Mucosa of rectum (tissue), 2 donors: ENCODE data around the gene PTCH1.

Experiments
- H3K27ac ChIP-seq, 2 donors: one replicate each; pipeline ENCODE4 v1.7.0; 2013; ENCODE audit warnings: inconsistent platforms in 2 of 2, low read depth in 2 of 2, low read length in 2 of 2
- H3K27me3 ChIP-seq, 2 donors: one replicate each; pipeline ENCODE4 v1.7.0; 2013; ENCODE audit warnings: low read length in 2 of 2; ENCODE audit not compliant: control insufficient read depth in 2 of 2, insufficient read depth in 2 of 2
- H3K36me3 ChIP-seq, 2 donors: one replicate each; pipeline ENCODE4 v1.7.0; 2013; ENCODE audit warnings: low read length in 2 of 2; ENCODE audit not compliant: control insufficient read depth in 2 of 2, insufficient read depth in 2 of 2
- H3K4me1 ChIP-seq, 2 donors: one replicate each; pipeline ENCODE4 v1.7.0; 2013; ENCODE audit warnings: low read length in 2 of 2, mild to moderate bottlenecking in 1 of 2; ENCODE audit not compliant: control insufficient read depth in 2 of 2, insufficient read depth in 2 of 2
- H3K4me3 ChIP-seq, 2 donors: one replicate each; pipeline ENCODE4 v1.7.0; 2013; ENCODE audit warnings: low read length in 2 of 2
- H3K9ac ChIP-seq, 2 donors: one replicate each; pipeline ENCODE4 v1.7.0; 2013; ENCODE audit warnings: low read length in 2 of 2, low read depth in 1 of 2, mild to moderate bottlenecking in 1 of 2
- H3K9me3 ChIP-seq, 2 donors: one replicate each; pipeline ENCODE4 v1.7.0; 2013; ENCODE audit warnings: low read length in 2 of 2; ENCODE audit not compliant: control insufficient read depth in 2 of 2
- donor health status: healthy.
- donor health status: Normal muscosa, but diverticular disease.

The PTCH1 gene

GRCh38 chr9:95477885-95478284 lies 38.9 kb downstream of the PTCH1 start:
- Histone ChIP-seq H3K36me3 (peaks cover 51 to 57% of the 10 kb centered on the region in 2 donors), H3K4me1 (no peaks in the 10 kb centered on the region), H3K9ac (no peak overlapping the region), H3K27ac (no peak overlapping the region), H3K4me3 (no peak overlapping the region), H3K9me3 (no peaks in the 10 kb centered on the region), H3K27me3 (no peaks in the 10 kb centered on the region)

DNA sequence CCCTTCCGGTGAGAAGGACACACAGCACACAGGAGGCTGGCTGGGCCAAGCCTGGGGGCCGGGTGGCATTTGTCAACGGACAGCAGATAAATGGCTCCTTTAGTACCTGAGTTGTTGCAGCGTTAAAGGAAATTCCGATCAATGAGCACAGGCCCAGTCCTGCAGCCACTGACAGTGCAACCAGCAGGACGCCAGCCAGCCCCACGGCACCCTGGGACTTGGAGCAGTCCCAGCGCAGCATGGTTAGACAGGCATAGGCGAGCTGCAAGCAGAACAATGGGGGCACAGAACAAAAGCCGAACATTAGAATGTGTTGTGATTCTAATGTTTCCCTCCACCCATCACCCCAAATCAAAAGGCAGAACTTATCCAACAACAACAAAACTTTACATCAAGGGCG lies 39.3 kb downstream of the PTCH1 start:
- Histone ChIP-seq H3K9ac (no peak overlapping the region), H3K4me1 (no peaks in the 10 kb centered on the region), H3K36me3 (peaks cover 55 to 61% of the 10 kb centered on the region in 2 donors), H3K9me3 (no peaks in the 10 kb centered on the region), H3K4me3 (no peak overlapping the region), H3K27me3 (no peaks in the 10 kb centered on the region), H3K27ac (no peak overlapping the region)

DNA sequence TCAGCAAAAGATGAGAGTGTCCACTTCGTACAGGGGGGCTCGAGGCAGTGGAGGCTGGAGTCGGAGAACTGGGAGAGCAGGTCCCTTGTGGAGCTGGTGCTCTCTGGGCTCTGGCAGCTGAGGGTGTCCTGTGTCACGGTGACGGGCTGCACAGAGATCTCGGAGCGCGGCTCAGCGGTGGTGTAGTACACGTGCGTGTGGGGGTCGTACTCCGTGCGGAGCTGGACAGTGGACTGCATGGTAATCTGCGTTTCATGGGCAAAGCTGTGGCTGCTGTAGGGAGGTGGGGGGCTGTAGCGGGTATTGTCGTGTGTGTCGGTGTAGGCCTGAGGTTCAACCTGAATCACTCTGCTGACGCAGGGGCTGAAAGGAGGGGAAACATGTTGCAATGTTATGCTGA lies 48.0 kb downstream of the PTCH1 start:
- Histone ChIP-seq H3K27ac (no peak overlapping the region), H3K36me3 (peaks cover 46 to 50% of the 10 kb centered on the region in 2 donors), H3K9me3 (no peaks in the 10 kb centered on the region), H3K4me1 (peaks cover under 1 to 3% of the 10 kb centered on the region in 2 donors), H3K27me3 (no peaks in the 10 kb centered on the region), H3K4me3 (no peak overlapping the region), H3K9ac (no peak overlapping the region)

DNA sequence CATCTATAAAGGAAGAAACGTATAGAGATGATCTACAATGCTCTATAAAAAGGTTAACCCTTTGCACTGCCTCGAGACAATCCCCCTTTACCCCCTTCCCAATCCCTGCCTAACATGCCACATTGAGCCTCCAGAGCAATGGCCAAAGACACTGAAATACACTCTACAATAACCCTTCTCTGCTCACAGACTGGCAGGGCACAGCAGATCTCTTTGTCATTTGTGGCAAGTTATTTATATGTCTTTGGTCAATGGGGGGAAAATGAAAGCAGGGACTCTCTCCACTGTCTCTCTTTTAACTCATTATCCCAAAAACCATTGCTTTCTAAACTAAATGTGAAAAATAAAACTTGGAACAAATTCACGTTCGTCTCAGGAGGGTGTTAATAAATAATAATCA lies 51.7 kb downstream of the PTCH1 start:
- peaks cover 21 to 23% of the 10 kb centered on the region in 2 donors for H3K4me1 ChIP-seq
- H3K27ac ChIP-seq, result no peak overlapping the region
- H3K9ac ChIP-seq, result no peak overlapping the region
- H3K9me3 ChIP-seq, result no peaks in the 10 kb centered on the region
- H3K36me3 ChIP-seq, result peaks cover 47 to 53% of the 10 kb centered on the region in 2 donors
- H3K4me3 ChIP-seq, result no peak overlapping the region
- no peaks in the 10 kb centered on the region for H3K27me3 ChIP-seq

- H3K27ac ChIP-seq, result peak overlapping the region; percentile 72 to 74
- peaks cover 21 to 32% of the 10 kb centered on the region in 2 donors for H3K4me1 ChIP-seq
- no peaks in the 10 kb centered on the region for H3K9me3 ChIP-seq
- peaks cover 44 to 46% of the 10 kb centered on the region in 2 donors for H3K36me3 ChIP-seq
- H3K27me3 ChIP-seq, result no peaks in the 10 kb centered on the region
- H3K4me3 ChIP-seq, result peak overlapping the region in 1 of 2 donors; percentile 51
- peak overlapping the region; percentile 26 to 42 for H3K9ac ChIP-seq
Observed at GRCh38 chr9:95463148-95464060, 53.4 kb downstream of the PTCH1 start.

DNA sequence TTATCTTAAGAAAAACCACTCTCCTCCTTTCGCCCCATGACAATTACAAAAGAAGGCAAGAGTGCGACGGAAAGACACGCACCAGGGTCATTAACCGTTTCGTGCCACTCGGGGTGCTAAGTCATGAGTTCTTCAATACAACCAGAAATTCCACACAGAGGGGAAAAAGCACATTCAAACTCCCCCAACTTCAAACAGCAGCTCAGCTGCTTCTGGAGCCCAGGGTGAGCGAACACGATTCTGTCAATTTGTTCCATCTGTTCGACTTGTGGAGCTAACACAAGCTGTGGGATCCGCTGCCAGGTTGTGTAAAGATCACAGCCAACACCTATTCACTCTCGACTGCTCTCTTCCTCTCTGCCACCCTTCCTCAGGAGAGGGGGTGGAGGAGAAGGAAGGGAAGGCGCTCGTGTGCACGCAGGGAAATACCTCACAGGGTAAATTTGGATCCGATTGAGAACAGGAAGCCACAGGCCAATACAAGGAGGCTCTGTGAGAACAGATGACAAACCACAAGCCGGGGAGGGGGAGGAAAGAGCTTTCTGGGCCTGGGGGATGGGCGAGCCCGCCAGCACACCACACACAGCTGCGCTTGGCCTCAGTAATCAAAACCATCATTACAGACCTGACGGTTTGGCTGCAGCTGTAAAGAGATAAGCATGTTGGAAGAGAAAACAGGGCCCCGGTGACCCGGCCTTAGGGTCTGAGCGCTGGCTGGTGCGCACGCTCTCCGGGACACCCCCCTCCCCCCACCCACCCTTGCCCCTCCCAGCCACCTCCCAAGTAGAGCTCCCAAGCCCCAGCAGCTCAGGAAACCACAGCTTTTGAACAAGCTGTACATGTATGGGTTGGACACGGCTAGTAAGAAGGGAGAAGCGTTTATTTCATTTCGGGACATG lies 54.3 kb downstream of the PTCH1 start:
- peak overlapping the region; percentile 31 to 51 for H3K4me3 ChIP-seq
- H3K36me3 ChIP-seq, result peaks cover 43 to 45% of the 10 kb centered on the region in 2 donors
- H3K27me3 ChIP-seq, result no peaks in the 10 kb centered on the region
- no peaks in the 10 kb centered on the region for H3K9me3 ChIP-seq
- H3K4me1 ChIP-seq, result peaks cover 21 to 34% of the 10 kb centered on the region in 2 donors
- peak overlapping the region; percentile 42 to 52 for H3K9ac ChIP-seq
- H3K27ac ChIP-seq, result peak overlapping the region; percentile 72 to 74

- Histone ChIP-seq H3K4me1 (peaks cover 21 to 34% of the 10 kb centered on the region in 2 donors), H3K9me3 (no peaks in the 10 kb centered on the region), H3K4me3 (peak overlapping the region in 1 of 2 donors; percentile 51), H3K27me3 (no peaks in the 10 kb centered on the region), H3K36me3 (peaks cover 37 to 39% of the 10 kb centered on the region in 2 donors), H3K27ac (peak overlapping the region; percentile 18 to 74), H3K9ac (peak overlapping the region in 1 of 2 donors; percentile 10)
Observed at GRCh38 chr9:95461448-95462248, 55.1 kb downstream of the PTCH1 start.

- Histone ChIP-seq H3K9me3 (no peaks in the 10 kb centered on the region), H3K36me3 (peaks cover 45 to 47% of the 10 kb centered on the region in 2 donors), H3K27me3 (no peaks in the 10 kb centered on the region), H3K4me3 (no peak overlapping the region), H3K9ac (no peak overlapping the region), H3K4me1 (peaks cover 21 to 34% of the 10 kb centered on the region in 2 donors), H3K27ac (peak overlapping the region; percentile 9 to 74)
Observed at GRCh38 chr9:95460518-95461164, 56.1 kb downstream of the PTCH1 start.

GRCh38 chr9:95459851-95460517 lies 56.8 kb downstream of the PTCH1 start:
- H3K4me1 ChIP-seq, result peaks cover 21 to 34% of the 10 kb centered on the region in 2 donors
- H3K4me3 ChIP-seq, result no peak overlapping the region
- H3K27ac ChIP-seq, result peak overlapping the region in 1 of 2 donors; percentile 7
- H3K27me3 ChIP-seq, result no peaks in the 10 kb centered on the region
- H3K9me3 ChIP-seq, result no peaks in the 10 kb centered on the region
- no peak overlapping the region for H3K9ac ChIP-seq
- H3K36me3 ChIP-seq, result peaks cover 45 to 47% of the 10 kb centered on the region in 2 donors
